Neuron (in vitro differentiated cells): ENCODE data around the gene RIMBP2.

Experiments
- H2AFZ ChIP-seq: one replicate; pipeline ENCODE4 v1.6.1; 2013; ENCODE audit warnings: low read depth, mild to moderate bottlenecking, inconsistent platforms, low read length, moderate library complexity
- H3K27me3 ChIP-seq: one replicate; pipeline ENCODE4 v1.6.1; 2013; ENCODE audit warnings: low read length; ENCODE audit not compliant: insufficient read depth
- H3K36me3 ChIP-seq: one replicate; pipeline ENCODE4 v1.6.1; 2013; ENCODE audit warnings: low read length; ENCODE audit not compliant: insufficient read depth
- H3K4me1 ChIP-seq: one replicate; pipeline ENCODE4 v1.6.1; 2013; ENCODE audit warnings: low read length; ENCODE audit not compliant: insufficient read depth
- H3K4me3 ChIP-seq: 2 replicates; pipeline ENCODE4 v1.5.1; 2013; ENCODE audit warnings: mild to moderate bottlenecking, low read length, moderate library complexity
- H3K9me3 ChIP-seq: one replicate; pipeline ENCODE4 v1.6.1; 2013; ENCODE audit warnings: low read length

Gene RIMBP2

GRCh38 chr12:130436741-130437501 lies 279.2 kb downstream of the RIMBP2 start:
- Histone ChIP-seq H3K27me3 (no peaks in the 10 kb centered on the region), H3K36me3 (no peaks in the 10 kb centered on the region), H2AFZ (no peak overlapping the region), H3K4me3 (no peak overlapping the region), H3K4me1 (no peaks in the 10 kb centered on the region), H3K9me3 (no peaks in the 10 kb centered on the region)

- Histone ChIP-seq H3K27me3 (no peaks in the 10 kb centered on the region), H2AFZ (no peak overlapping the region), H3K36me3 (no peaks in the 10 kb centered on the region), H3K4me1 (no peaks in the 10 kb centered on the region), H3K4me3 (no peak overlapping the region), H3K9me3 (no peaks in the 10 kb centered on the region)
Observed at GRCh38 chr12:130435826-130436225, 280.3 kb downstream of the RIMBP2 start.

GRCh38 chr12:130435331-130435730 lies 280.8 kb downstream of the RIMBP2 start:
- H3K9me3 ChIP-seq: no peaks in the 10 kb centered on the region
- no peak overlapping the region for H2AFZ ChIP-seq
- no peaks in the 10 kb centered on the region for H3K27me3 ChIP-seq
- H3K4me1 ChIP-seq: no peaks in the 10 kb centered on the region
- no peaks in the 10 kb centered on the region for H3K36me3 ChIP-seq
- H3K4me3 ChIP-seq: no peak overlapping the region

- H3K36me3 ChIP-seq: no peaks in the 10 kb centered on the region
- no peak overlapping the region for H3K4me3 ChIP-seq
- no peak overlapping the region for H2AFZ ChIP-seq
- H3K4me1 ChIP-seq: no peaks in the 10 kb centered on the region
- no peaks in the 10 kb centered on the region for H3K27me3 ChIP-seq
- H3K9me3 ChIP-seq: no peaks in the 10 kb centered on the region
Observed at GRCh38 chr12:130434560-130434959, 281.5 kb downstream of the RIMBP2 start.

- Histone ChIP-seq H3K27me3 (no peaks in the 10 kb centered on the region), H3K36me3 (no peaks in the 10 kb centered on the region), H3K4me3 (no peak overlapping the region), H2AFZ (no peak overlapping the region), H3K9me3 (no peaks in the 10 kb centered on the region), H3K4me1 (no peaks in the 10 kb centered on the region)
Observed at GRCh38 chr12:130433834-130434233, 282.3 kb downstream of the RIMBP2 start.

- no peak overlapping the region for H2AFZ ChIP-seq
- no peaks in the 10 kb centered on the region for H3K4me1 ChIP-seq
- H3K9me3 ChIP-seq: no peaks in the 10 kb centered on the region
- no peak overlapping the region for H3K4me3 ChIP-seq
- no peaks in the 10 kb centered on the region for H3K27me3 ChIP-seq
- no peaks in the 10 kb centered on the region for H3K36me3 ChIP-seq
Observed at GRCh38 chr12:130433411-130433810, 282.7 kb downstream of the RIMBP2 start.

- Histone ChIP-seq H3K36me3 (no peaks in the 10 kb centered on the region), H3K4me1 (no peaks in the 10 kb centered on the region), H3K4me3 (no peak overlapping the region), H3K27me3 (no peaks in the 10 kb centered on the region), H3K9me3 (no peaks in the 10 kb centered on the region), H2AFZ (no peak overlapping the region)
Observed at GRCh38 chr12:130431176-130431575, 284.9 kb downstream of the RIMBP2 start.

- Histone ChIP-seq H3K4me1 (no peaks in the 10 kb centered on the region), H3K9me3 (no peaks in the 10 kb centered on the region), H3K36me3 (no peaks in the 10 kb centered on the region), H3K27me3 (no peaks in the 10 kb centered on the region), H2AFZ (no peak overlapping the region), H3K4me3 (no peak overlapping the region)
Observed at GRCh38 chr12:130429656-130430505, 286.2 kb downstream of the RIMBP2 start.

- Histone ChIP-seq H3K9me3 (no peaks in the 10 kb centered on the region), H3K4me1 (no peaks in the 10 kb centered on the region), H3K27me3 (no peaks in the 10 kb centered on the region), H3K4me3 (no peak overlapping the region), H2AFZ (no peak overlapping the region), H3K36me3 (no peaks in the 10 kb centered on the region)
Observed at GRCh38 chr12:130428116-130428515, 288.0 kb downstream of the RIMBP2 start.

GRCh38 chr12:130427381-130427887 lies 288.7 kb downstream of the RIMBP2 start:
- H3K4me3 ChIP-seq: no peak overlapping the region
- H3K4me1 ChIP-seq: no peaks in the 10 kb centered on the region
- H3K36me3 ChIP-seq: no peaks in the 10 kb centered on the region
- H3K9me3 ChIP-seq: no peaks in the 10 kb centered on the region
- no peak overlapping the region for H2AFZ ChIP-seq
- no peaks in the 10 kb centered on the region for H3K27me3 ChIP-seq

- Histone ChIP-seq H3K36me3 (no peaks in the 10 kb centered on the region), H3K27me3 (no peaks in the 10 kb centered on the region), H2AFZ (no peak overlapping the region), H3K4me1 (no peaks in the 10 kb centered on the region), H3K9me3 (no peaks in the 10 kb centered on the region), H3K4me3 (no peak overlapping the region)
Observed at GRCh38 chr12:130425698-130426245, 290.3 kb downstream of the RIMBP2 start.

- H3K36me3 ChIP-seq: no peaks in the 10 kb centered on the region
- no peaks in the 10 kb centered on the region for H3K9me3 ChIP-seq
- no peaks in the 10 kb centered on the region for H3K27me3 ChIP-seq
- H2AFZ ChIP-seq: no peak overlapping the region
- no peaks in the 10 kb centered on the region for H3K4me1 ChIP-seq
- no peak overlapping the region for H3K4me3 ChIP-seq
Observed at GRCh38 chr12:130424858-130425697, 291.0 kb downstream of the RIMBP2 start.
